Left colon (tissue), 2 donors: ENCODE results near the gene RNU1-2. TPM values are rescaled to one million over a fixed set of nuclear protein-coding genes. Genes with fewer than 3 reads are reported as not detected.
"Not testable (repeated sequence)": the region's sequence is repeated elsewhere in the genome, so short reads cannot be mapped to it uniquely, and the experiment has no call there.

Experiments
- ATAC-seq: fragments of 200-7000 bp; cut with Tn5 transposase; one replicate; pipeline ENCODE4 v1.9.1; 2020; ENCODE audit warnings: mild to moderate bottlenecking, moderate library complexity
- DNase-seq, 2 donors: peaks; one replicate each; pipeline ENCODE4 v3.0.0-alpha.2; 2020
- intact Hi-C, 2 donors: fragments of 100-400 bp; cut with DNase I in 1 of 2; cut with micrococcal nuclease in 1 of 2; formaldehyde crosslinking; loops; one replicate each; pipeline versions ENCODE4 v1.11.2 to v1.14.0; 2022; cut with DNase I, micrococcal nuclease
- microRNA-seq, 2 donors: library from miRNA; unstranded; fragments of <30 nt; microRNA quantifications; one replicate each; pipeline versions ENCODE4 v1.1.0 to v1.2.0, GENCODE V29; 2020
- total RNA-seq, 2 donors: library from RNA; stranded (reverse); fragmentation: NEBNext Ultra II Directional; extraction: Animal tissue kit (Norgen Biotek cat#: 25700); gene quantifications; one replicate each; pipeline ENCODE4 v1.2.1, GENCODE V29; 2021
- donor health status: DM: no; HTN: no; CAD: no.
- donor health status: DM: yes; HTN: yes; CAD: no.

RNU1-2 gene
- total RNA-seq, 2 donors from 2014 or later, result 3,977 to 5,589 TPM

DNA sequence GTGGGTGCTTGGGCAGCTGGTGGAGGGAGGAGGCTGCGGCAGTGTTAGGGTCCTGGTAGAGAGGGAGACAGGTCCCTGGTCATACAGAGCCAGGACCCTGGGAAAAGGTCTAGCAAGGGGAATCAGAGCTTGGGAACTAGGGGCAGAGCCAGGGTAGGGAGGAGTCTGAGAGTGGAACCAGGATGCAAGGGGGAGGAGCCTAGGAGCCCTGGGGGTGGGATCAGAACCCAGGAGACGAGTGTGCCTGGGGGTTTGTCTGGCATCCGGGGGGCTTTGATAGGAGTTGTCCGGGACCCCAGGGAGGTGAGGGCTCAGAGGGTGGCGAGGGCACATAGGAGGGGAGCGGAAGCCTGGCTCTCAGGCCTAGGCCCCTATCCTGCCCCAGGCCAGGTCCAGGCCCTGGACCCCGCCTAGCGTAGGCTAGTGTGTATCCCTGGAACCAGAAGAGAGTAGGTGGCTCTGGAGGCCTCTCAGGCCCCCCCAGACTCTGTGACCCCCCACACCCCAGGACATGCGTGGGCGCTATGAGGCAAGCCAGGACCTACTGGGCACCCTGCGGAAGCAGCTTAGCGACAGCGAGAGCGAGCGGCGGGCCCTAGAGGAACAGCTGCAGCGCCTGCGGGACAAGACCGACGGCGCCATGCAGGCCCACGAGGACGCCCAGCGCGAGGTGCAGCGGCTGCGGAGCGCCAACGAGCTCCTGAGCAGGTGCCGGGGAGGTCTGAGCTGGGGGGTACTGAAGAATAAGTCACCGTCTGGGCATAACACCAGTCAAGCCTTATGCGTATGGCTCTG is 43.8 kb downstream of the RNU1-2 start:
- DNase-seq, ATAC-seq, intact Hi-C loops: not testable (repeated sequence)

DNA sequence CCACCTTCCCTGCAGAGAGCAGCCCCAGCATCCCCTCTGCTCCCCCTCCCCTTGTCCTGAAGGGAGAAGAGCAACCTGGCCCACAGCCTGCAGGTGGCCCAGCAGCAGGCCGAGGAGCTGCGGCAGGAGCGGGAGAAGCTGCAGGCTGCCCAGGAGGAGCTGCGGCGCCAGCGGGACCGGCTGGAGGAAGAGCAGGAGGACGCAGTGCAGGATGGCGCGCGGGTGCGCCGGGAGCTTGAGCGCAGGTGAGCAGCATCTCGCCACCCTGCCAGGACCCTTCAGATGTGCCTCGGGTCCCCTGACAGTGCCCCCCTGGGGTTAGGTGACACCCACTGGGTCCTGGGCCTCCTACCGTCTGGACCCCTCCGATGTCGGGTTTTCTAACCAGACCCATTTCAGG is 48.3 kb downstream of the RNU1-2 start:
- no peak for DNase-seq
- ATAC-seq, result no peak
- intact Hi-C loops, result no loop called here

DNA sequence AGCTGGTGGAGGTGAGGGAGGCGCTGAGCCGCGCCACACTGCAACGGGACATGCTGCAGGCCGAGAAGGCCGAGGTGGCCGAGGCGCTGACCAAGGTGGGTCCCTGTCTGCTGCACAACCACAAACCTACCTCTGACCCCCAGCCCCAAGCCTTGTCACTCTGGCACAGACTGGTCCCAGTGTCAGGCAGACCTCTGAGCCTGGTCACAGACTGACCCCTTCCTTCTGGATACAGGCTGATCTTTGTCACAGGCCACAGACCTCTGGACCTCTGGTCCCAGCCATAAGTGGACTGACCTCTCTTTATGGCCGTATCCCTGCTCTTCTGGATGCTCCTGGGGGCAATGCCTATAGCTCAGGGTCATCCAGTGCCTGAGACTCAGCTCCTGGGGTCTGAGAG is 49.7 kb downstream of the RNU1-2 start:
- intact Hi-C loops, DNase-seq, ATAC-seq: not testable (repeated sequence)

Small RNA genes lying within 50 kb of the gene (microRNA-seq; reads per million reads assigned to microRNA genes)
- 0 reads per million in 2 donors for gene MIR3675

Other genes starting within 250 kb of the RNU1-2 start
- gene RNU1-3, start 229.0 kb upstream of the RNU1-2 start, total RNA-seq, result 1,000 to 10,000 TPM; 3,977 to 5,589 TPM
- 1,000 to 10,000 TPM; 3,977 to 5,589 TPM for gene RNU1-4, start 155.5 kb upstream of the RNU1-2 start, total RNA-seq
- gene CROCC, start 26.0 kb downstream of the RNU1-2 start, total RNA-seq, result 10 to 100 TPM; 11.3 to 11.4 TPM
- 1 to 10 TPM; 2.7 to 3.9 TPM for gene MFAP2, start 84.6 kb downstream of the RNU1-2 start, total RNA-seq
- 10 to 100 TPM; 46.2 to 53.9 TPM for gene ATP13A2, start 115.9 kb downstream of the RNU1-2 start, total RNA-seq
- gene SDHB, start 158.1 kb downstream of the RNU1-2 start, total RNA-seq, result 100 to 1,000 TPM; 185 to 240 TPM
- gene PADI2, start 223.5 kb downstream of the RNU1-2 start, total RNA-seq, result 100 to 1,000 TPM; 276 to 278 TPM